PC-9 (cell line): Measurements from ENCODE around the gene SKIDA1. TPM values are rescaled to one million over a fixed set of nuclear protein-coding genes. Genes with fewer than 3 reads are reported as not detected.

Source experiments
- BruUV-seq: library from RNA; stranded (reverse); fragments of 400-500 nt; replicated peaks from 2 replicates; lab custom pipeline; 2021; lab: Mats Ljungman, UMichigan
- CTCF ChIA-PET: fragments of 300-600 bp; sonication (Branson Sonifier 250); formaldehyde crosslinking; loops from one replicate; lab custom pipeline; 2022; ENCODE audit warnings: antibody characterized with exemption; lab: Charles Lee
- POLR2A ChIA-PET: fragments of 300-600 bp; sonication (Branson Sonifier 250); formaldehyde crosslinking; loops from one replicate; lab custom pipeline; 2022; ENCODE audit warnings: antibody characterized with exemption; ENCODE audit not compliant: unreplicated experiment; lab: Charles Lee
- DNase-seq, 2 experiments: peaks; one replicate each; pipeline versions ENCODE4 v3.0.0 to v3.0.0-alpha.2; 2015 to 2022; ENCODE audit warnings: mixed read lengths in 1 of 2
- H2AFZ ChIP-seq: fragments of 200-600 bp; sonication (generic); 2 replicates; pipeline ENCODE4 v1.8.1; 2017; ENCODE audit warnings: antibody characterized with exemption
- H3F3A ChIP-seq: fragments of 200-600 bp; sonication (generic); 2 replicates; pipeline ENCODE4 v1.8.1; 2017; ENCODE audit warnings: antibody characterized with exemption, mild to moderate bottlenecking, low read depth; ENCODE audit not compliant: insufficient read depth
- H3K27ac ChIP-seq: fragments of 200-600 bp; sonication (generic); 2 replicates; pipeline ENCODE4 v1.6.1; 2016; ENCODE audit warnings: mixed run types
- H3K27me3 ChIP-seq: fragments of 200-600 bp; sonication (generic); 2 replicates; pipeline ENCODE4 v1.6.1; 2016; ENCODE audit warnings: low read depth, mixed run types; ENCODE audit not compliant: insufficient read depth
- H3K36me3 ChIP-seq: fragments of 200-600 bp; sonication (generic); 2 replicates; pipeline ENCODE4 v1.6.1; 2016; ENCODE audit warnings: low read depth, mixed run types
- H3K4me1 ChIP-seq: fragments of 200-600 bp; sonication (generic); replicated peaks from 2 replicates; pipeline ENCODE4 v1.6.1; 2016; ENCODE audit warnings: mixed run types; ENCODE audit not compliant: insufficient read depth
- H3K4me2 ChIP-seq: fragments of 200-600 bp; sonication (generic); 2 replicates; pipeline ENCODE4 v1.6.1; 2017; ENCODE audit warnings: mixed run types
- H3K4me3 ChIP-seq: fragments of 200-600 bp; sonication (generic); 2 replicates; pipeline ENCODE4 v1.6.1; 2016; ENCODE audit warnings: mixed run types
- H3K79me2 ChIP-seq: fragments of 200-600 bp; sonication (generic); 2 replicates; pipeline ENCODE4 v1.6.1; 2017; ENCODE audit warnings: low read depth, mixed run types
- H3K9me2 ChIP-seq: fragments of 200-600 bp; sonication (generic); 2 replicates; pipeline ENCODE4 v1.8.1; 2017; ENCODE audit warnings: mild to moderate bottlenecking; ENCODE audit not compliant: insufficient read depth
- H3K9me3 ChIP-seq: fragments of 200-600 bp; sonication (generic); 2 replicates; pipeline ENCODE4 v1.8.1; 2016; ENCODE audit warnings: low read depth; ENCODE audit not compliant: insufficient read depth
- H4K20me1 ChIP-seq: fragments of 200-600 bp; sonication (generic); 2 replicates; pipeline ENCODE4 v1.8.1; 2017; ENCODE audit not compliant: insufficient read depth
- EZH2 ChIP-seq: fragments of 200-600 bp; sonication (generic); IDR thresholded peaks from 2 replicates; pipeline ENCODE4 v1.8.0; 2017; ENCODE audit warnings: antibody characterized with exemption, low read depth
- intact Hi-C: fragments of 100-400 bp; cut with micrococcal nuclease; formaldehyde crosslinking; loops from one replicate; pipeline ENCODE4 v1.10.0; 2022; ENCODE audit not compliant: unreplicated experiment
- microRNA-seq: library from miRNA; unstranded; fragments of <30 nt; microRNA quantifications from one replicate; pipeline ENCODE4 v1.2.0, GENCODE V29; 2021; ENCODE audit warnings: borderline number of aligned reads, borderline replicate concordance
- total RNA-seq: library from RNA; stranded (reverse); gene quantifications from 2 replicates; pipeline ENCODE4 v1.2.3, GENCODE V29; 2021
- TF ChIP-seq, protein P1 (sequence below): fragments of 200-600 bp; sonication (generic); conservative IDR thresholded peaks from 2 replicates; pipeline ENCODE4 v1.6.1; 2017; ENCODE audit warnings: mixed run types, antibody characterized with exemption, mild to moderate bottlenecking, moderate library complexity

SKIDA1 gene
- total RNA-seq, 1 experiment from 2014 or later = 1.1 TPM

DNA sequence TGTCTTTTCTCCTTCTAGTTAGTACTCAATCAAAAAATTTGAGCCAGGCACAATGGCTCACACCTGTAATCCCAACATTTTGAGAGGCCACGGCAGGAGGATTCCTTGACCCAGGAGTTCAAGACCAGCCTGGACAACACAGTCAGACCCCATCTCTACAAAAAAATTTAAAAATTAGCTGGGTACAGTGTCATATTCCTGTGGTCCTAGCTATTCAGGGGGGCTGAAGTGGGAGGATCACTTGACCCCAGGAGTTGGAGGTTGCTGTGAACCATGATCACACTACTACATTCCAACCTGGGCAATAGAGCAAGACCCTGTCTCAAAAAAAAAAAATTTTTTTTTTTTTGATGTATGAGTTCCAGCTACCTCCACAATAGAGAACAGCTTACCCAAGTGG lies 57.8 kb downstream of the SKIDA1 start:
- H3K4me3 ChIP-seq = no peak overlapping the region
- no peak overlapping the region for H3K4me2 ChIP-seq
- CTCF ChIA-PET = interaction anchor here (0.7 kb wide), 1 partner anchor 1877 kb away, joined by 7 read pairs; the partner anchor contains the start of gene C10orf67
- no peaks in the 10 kb centered on the region for H4K20me1 ChIP-seq
- no peaks in the 10 kb centered on the region for H3K9me2 ChIP-seq
- no peaks in the 10 kb centered on the region for H3K4me1 ChIP-seq
- no peak for DNase-seq
- no peak for TF ChIP-seq EZH2
- TF ChIP-seq, protein P1, sequence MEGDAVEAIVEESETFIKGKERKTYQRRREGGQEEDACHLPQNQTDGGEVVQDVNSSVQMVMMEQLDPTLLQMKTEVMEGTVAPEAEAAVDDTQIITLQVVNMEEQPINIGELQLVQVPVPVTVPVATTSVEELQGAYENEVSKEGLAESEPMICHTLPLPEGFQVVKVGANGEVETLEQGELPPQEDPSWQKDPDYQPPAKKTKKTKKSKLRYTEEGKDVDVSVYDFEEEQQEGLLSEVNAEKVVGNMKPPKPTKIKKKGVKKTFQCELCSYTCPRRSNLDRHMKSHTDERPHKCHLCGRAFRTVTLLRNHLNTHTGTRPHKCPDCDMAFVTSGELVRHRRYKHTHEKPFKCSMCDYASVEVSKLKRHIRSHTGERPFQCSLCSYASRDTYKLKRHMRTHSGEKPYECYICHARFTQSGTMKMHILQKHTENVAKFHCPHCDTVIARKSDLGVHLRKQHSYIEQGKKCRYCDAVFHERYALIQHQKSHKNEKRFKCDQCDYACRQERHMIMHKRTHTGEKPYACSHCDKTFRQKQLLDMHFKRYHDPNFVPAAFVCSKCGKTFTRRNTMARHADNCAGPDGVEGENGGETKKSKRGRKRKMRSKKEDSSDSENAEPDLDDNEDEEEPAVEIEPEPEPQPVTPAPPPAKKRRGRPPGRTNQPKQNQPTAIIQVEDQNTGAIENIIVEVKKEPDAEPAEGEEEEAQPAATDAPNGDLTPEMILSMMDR = no peak
- POLR2A ChIA-PET = interaction anchor here (0.6 kb wide), 1 partner anchor 1164 kb away, joined by 4 read pairs; no protein-coding TSS in a partner anchor
- BruUV-seq = no TSS peak
- H3K27me3 ChIP-seq = no peaks in the 10 kb centered on the region
- H3K27ac ChIP-seq = no peak overlapping the region
- H3F3A ChIP-seq = no peaks in the 10 kb centered on the region
- no peaks in the 10 kb centered on the region for H3K79me2 ChIP-seq
- no peak overlapping the region for H2AFZ ChIP-seq
- intact Hi-C loops = no loop called here
- no peaks in the 10 kb centered on the region for H3K36me3 ChIP-seq
- no peaks in the 10 kb centered on the region for H3K9me3 ChIP-seq

DNA sequence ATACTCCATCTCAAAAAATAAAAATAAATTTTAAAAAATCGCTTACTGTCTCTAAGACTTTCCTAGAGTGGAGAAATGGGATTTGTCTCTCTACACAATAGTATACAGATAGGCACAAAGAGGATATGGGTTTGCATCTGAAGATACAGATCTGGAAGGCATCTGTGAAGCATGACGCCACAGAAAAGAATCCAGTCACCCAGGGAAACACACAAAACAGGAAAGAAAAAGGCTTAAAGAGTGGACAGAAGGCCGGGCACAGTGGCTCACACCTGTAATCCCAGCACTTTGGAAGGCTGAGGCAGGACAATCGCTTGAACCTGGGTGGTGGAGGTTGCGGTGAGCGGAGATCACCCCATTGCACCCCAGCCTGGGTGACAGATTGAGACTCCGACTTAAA lies 61.3 kb downstream of the SKIDA1 start:
- H3K79me2 ChIP-seq = no peaks in the 10 kb centered on the region
- no peaks in the 10 kb centered on the region for H4K20me1 ChIP-seq
- no peaks in the 10 kb centered on the region for H3K27me3 ChIP-seq
- no peaks in the 10 kb centered on the region for H3K9me3 ChIP-seq
- H3K4me3 ChIP-seq = no peak overlapping the region
- H2AFZ ChIP-seq = 0 out of 2 replicates have a peak overlapping the region, but pooled peaks have one; percentile 58
- intact Hi-C loops = loop anchor here (2.0 kb wide), 1 partner anchor 55 kb away; no protein-coding TSS in a partner anchor
- POLR2A ChIA-PET = no interaction called here
- DNase-seq = peak; percentile 61 to 67
- no peaks in the 10 kb centered on the region for H3F3A ChIP-seq
- H3K36me3 ChIP-seq = no peaks in the 10 kb centered on the region
- CTCF ChIA-PET = no interaction called here
- H3K4me1 ChIP-seq = no peaks in the 10 kb centered on the region
- H3K9me2 ChIP-seq = no peaks in the 10 kb centered on the region
- BruUV-seq = no TSS peak
- H3K4me2 ChIP-seq = no peak overlapping the region
- TF ChIP-seq, protein P1 = no peak
- no peak for TF ChIP-seq EZH2
- H3K27ac ChIP-seq = no peak overlapping the region

Small RNA genes lying within 50 kb of the gene (microRNA-seq; reads per million reads assigned to microRNA genes)
- gene MIR1915 = 19.5 reads per million, percentile 31 among the genes with 10 or more reads in this experiment

Other genes with a start within 250 kb of the SKIDA1 start
- 39.6 and 48.4 TPM in 2 replicates for gene MLLT10, start 8.6 kb upstream of the SKIDA1 start, total RNA-seq